ENCODE results near the gene ARHGEF16.

The ARHGEF16 gene

GRCh38 chr1:3466366-3467075 is 12.1 kb downstream of the ARHGEF16 start:
- in situ Hi-C loops (cut with MboI; ENCODE audit: low sequenced_read_pairs), result no loop called here

- in situ Hi-C loops (cut with MboI; ENCODE audit: low sequenced_read_pairs), result no loop called here
Measured at GRCh38 chr1:3467096-3468036, 12.9 kb downstream of the ARHGEF16 start.

DNA sequence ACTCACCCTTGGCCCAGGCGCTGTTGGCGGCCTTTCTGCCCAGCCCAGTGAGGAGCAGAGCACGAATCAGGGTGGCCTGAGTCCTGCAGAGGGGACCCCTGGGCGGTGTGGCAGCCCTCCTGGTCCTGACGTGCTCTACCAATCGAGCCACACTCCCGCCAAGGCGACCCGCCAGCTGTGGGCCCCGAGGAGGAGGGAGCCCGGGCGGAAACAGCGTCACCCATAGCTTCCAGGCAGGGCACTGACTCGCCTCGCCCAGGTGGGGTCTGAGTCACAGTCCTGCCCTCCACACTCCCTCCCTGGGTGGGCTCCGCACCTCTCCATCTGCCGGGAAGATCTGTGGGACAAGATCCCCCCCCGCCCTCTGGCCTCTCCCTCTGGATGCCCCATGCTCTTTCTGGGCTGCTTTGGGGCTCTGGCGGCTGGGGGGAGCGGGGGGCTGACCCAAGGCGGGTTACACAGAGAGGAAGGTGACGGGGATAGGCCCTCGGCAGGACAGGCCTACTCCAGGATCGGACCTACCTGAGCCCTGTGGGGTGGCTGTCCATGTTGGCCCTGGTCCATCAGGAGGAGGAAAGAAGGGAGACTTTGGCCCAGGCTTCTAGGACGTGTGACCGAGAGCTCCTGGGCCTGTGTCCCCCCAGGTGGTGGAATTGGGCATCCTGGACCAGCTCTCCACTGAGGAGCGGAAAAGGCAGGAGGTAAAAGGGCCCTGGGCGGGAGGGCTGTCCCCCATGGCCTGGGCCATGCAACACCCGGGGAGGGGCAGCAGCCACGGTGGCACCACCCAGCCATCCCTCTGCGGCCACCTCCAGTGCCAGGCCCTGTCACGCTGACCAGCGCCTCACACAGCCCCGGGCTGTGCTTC is 14.0 kb downstream of the ARHGEF16 start:
- in situ Hi-C loops (cut with MboI; ENCODE audit: low sequenced_read_pairs), result no loop called here

GRCh38 chr1:3469104-3469848 is 14.8 kb downstream of the ARHGEF16 start:
- in situ Hi-C loops (cut with MboI; ENCODE audit: low sequenced_read_pairs), result no loop called here

DNA sequence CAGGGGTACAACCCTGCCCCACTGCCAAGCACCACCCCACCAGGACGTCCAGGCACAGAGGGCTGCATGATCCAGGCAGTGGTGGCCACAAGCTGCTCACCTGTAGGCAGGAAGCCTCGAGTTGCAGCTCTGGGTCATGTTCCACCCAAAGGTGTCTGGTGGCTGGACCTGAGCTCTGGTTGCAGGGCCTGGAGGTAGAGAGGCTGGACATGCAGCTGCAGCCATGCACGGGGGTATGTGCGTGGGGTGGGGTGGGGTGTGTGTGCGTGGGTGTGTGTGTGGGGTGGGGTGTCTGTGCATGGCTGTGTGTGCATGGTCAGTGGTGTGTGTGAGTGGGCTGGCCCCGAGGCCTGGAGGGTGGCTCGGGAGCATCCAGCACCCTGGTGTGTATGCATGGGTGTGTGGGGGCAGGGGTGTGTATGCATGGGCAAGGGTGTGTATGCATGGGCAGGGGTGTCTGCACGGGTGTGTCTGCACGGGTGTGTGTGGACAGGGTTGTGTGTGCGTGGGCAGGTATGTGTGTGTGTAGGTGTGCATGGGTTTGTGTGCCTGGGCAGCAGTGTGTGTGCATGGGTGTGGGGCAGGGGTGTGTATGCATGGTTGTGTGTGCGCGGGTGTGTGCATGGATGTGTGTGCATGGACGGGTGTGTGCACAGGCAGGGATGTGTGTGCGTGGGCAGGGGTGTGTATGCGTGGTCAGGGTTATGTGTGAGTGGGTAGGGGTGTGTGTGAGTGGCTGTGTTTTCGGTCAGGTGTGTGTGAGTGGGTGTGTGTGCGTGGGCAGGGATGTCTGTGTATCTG is 15.6 kb downstream of the ARHGEF16 start:
- in situ Hi-C loops (cut with MboI; ENCODE audit: low sequenced_read_pairs), result no loop called here

- in situ Hi-C loops (cut with MboI; ENCODE audit: low sequenced_read_pairs), result no loop called here
Measured at GRCh38 chr1:3470650-3471355, 16.3 kb downstream of the ARHGEF16 start.

DNA sequence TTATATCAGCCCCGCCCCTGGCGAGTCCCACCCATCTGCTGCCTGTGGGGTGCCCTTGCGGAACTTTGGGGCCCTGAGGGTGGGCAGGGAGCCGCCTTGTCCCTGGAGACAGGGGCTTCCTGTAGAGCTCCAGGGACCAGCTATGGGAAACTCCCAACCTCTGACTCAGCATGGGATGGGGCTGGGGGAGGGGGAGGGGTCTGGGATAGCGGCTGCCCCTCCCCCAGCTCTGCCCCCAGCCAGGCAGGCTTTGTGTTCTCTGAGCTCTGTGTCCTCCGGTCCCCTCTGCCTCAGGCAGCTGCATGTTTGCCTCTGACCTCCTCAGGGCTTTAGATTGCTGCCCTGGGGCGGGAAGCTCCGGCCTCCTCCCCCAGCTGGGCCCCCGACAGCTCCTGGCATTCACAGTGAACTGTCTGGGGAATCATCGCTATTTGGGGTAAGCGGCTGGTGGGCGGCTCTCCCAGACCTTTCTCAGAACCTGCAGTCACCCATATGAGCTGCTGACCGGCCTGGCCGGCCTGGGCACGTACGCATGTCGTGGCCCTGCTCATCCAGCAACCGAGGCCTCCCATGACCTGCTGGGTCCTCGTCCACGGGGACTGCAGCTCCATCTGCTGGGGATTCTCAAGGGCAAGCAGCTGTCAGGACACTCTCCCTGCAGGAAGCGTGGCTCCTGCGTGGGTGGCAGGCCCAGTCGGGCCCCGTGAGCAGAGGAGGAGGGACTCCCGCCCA is 17.1 kb downstream of the ARHGEF16 start:
- in situ Hi-C loops (cut with MboI; ENCODE audit: low sequenced_read_pairs), result no loop called here

GRCh38 chr1:3472088-3472850 is 17.8 kb downstream of the ARHGEF16 start:
- in situ Hi-C loops (cut with MboI; ENCODE audit: low sequenced_read_pairs), result no loop called here

- in situ Hi-C loops (cut with MboI; ENCODE audit: low sequenced_read_pairs), result no loop called here
Measured at GRCh38 chr1:3472906-3473305, 18.4 kb downstream of the ARHGEF16 start.

DNA sequence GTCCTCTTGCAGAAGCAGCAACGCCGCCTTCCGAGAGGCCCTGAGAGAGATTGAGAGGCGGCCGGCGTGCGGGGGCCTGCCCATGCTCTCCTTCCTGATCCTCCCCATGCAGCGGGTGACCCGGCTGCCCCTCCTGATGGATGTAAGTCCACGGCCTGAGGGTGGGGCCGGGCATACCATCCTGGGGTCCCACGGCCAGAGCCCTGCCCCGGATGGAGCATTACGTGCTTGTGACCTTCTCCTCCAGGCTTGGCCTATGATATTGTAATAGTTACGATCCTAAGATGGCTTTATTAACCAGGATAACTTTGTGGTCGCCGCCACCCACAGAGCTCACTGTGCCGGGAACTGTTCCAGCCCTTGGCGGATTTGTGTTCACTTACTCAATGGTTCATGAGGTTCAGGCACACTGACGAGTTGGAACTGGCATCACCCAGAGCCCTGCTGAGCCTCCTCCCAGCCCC is 18.9 kb downstream of the ARHGEF16 start:
- in situ Hi-C loops (cut with MboI; ENCODE audit: low sequenced_read_pairs), result no loop called here

DNA sequence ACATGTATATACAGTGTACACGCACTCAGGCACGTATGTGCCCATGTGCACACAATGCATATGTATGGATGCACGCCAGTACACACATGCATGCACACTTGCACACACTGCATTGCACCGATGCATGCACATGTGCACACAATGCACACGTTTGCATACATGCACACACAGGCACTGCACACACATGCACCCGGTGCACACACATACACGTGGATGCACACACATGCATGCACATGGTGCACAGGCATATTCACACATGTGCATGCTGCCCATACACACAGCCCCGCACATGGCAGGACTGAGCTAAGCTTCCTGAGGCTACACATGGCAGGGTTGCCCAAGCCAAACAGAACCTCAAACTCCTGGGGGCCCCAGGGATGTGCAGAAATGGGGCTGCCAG is 19.6 kb downstream of the ARHGEF16 start:
- in situ Hi-C loops (cut with MboI; ENCODE audit: low sequenced_read_pairs), result no loop called here

GRCh38 chr1:3474421-3474820 is 20.0 kb downstream of the ARHGEF16 start:
- in situ Hi-C loops (cut with MboI; ENCODE audit: low sequenced_read_pairs), result no loop called here

DNA sequence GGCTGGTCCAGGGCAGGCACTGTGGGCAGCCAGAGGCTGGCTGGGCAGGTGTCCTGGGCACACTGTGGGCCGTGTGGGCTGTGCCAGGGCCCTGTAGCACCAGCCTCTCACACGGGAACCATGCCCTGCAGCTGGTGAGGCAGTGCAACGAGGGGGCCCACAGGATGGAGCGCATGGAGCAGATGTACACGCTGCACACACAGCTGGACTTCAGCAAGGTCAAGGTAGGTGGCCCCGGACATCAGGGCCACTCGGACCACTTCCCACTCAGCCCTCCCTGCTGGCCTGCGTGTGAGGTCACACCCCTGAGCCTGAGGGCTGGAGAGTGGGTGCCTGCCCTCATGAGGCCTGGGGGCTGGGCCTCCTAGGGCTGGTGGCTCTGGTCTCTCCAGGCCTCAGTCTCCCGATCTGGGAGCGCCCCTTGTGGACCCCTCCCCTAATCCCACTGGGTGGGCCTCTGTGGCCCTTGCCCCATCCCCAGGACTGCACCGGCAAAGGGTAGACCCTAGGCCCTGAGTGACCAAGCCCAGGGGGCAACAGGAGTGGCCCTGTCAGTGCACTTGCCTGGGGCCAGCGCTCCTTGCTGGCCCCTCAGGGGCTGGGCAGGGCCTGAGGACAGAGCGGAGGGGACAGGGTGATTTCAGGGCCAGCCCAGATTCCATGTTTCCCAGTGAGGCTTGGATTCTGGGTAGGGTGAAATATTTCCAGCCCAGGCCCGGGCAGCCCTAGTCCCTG is 21.5 kb downstream of the ARHGEF16 start:
- in situ Hi-C loops (cut with MboI; ENCODE audit: low sequenced_read_pairs), result no loop called here

- in situ Hi-C loops (cut with MboI; ENCODE audit: low sequenced_read_pairs), result no loop called here
Measured at GRCh38 chr1:3476666-3477065, 22.2 kb downstream of the ARHGEF16 start.

GRCh38 chr1:3477241-3477995 is 23.0 kb downstream of the ARHGEF16 start:
- in situ Hi-C loops (cut with MboI; ENCODE audit: low sequenced_read_pairs), result no loop called here

GRCh38 chr1:3478187-3478586 is 23.7 kb downstream of the ARHGEF16 start:
- in situ Hi-C loops (cut with MboI; ENCODE audit: low sequenced_read_pairs), result no loop called here

Measured in hTERT RPE-1 (cell line).